Duodenal mucosa (tissue), 2 donors: ENCODE data around the gene DIP2C.
"Not testable (repeated sequence)": the region's sequence is repeated elsewhere in the genome, so short reads cannot be mapped to it uniquely, and the experiment has no call there.

Experiments used
- H3K27ac ChIP-seq: one replicate; pipeline ENCODE4 v1.7.0; 2013; ENCODE audit warnings: low read depth, low read length
- H3K27me3 ChIP-seq, 2 donors: one replicate each; pipeline ENCODE4 v1.7.0; 2013; ENCODE audit warnings: low read length in 2 of 2, control low read depth in 1 of 2; ENCODE audit not compliant: insufficient read depth in 2 of 2, control insufficient read depth in 1 of 2
- H3K36me3 ChIP-seq, 2 donors: one replicate each; pipeline ENCODE4 v1.7.0; 2013; ENCODE audit warnings: low read length in 2 of 2, control low read depth in 1 of 2; ENCODE audit not compliant: insufficient read depth in 2 of 2, control insufficient read depth in 1 of 2
- H3K4me1 ChIP-seq, 2 donors: one replicate each; pipeline ENCODE4 v1.7.0; 2013; ENCODE audit warnings: low read length in 2 of 2, control low read depth in 1 of 2; ENCODE audit not compliant: insufficient read depth in 2 of 2, control insufficient read depth in 1 of 2
- H3K4me3 ChIP-seq, 2 donors: one replicate each; pipeline ENCODE4 v1.7.0; 2013; ENCODE audit warnings: low read length in 2 of 2, low read depth in 1 of 2
- H3K9ac ChIP-seq, 2 donors: one replicate each; pipeline ENCODE4 v1.7.0; 2013; ENCODE audit warnings: low read length in 2 of 2, low read depth in 1 of 2
- H3K9me3 ChIP-seq, 2 donors: one replicate each; pipeline ENCODE4 v1.7.0; 2013; ENCODE audit warnings: low read length in 2 of 2, control low read depth in 1 of 2; ENCODE audit not compliant: control insufficient read depth in 1 of 2

Gene DIP2C

DNA sequence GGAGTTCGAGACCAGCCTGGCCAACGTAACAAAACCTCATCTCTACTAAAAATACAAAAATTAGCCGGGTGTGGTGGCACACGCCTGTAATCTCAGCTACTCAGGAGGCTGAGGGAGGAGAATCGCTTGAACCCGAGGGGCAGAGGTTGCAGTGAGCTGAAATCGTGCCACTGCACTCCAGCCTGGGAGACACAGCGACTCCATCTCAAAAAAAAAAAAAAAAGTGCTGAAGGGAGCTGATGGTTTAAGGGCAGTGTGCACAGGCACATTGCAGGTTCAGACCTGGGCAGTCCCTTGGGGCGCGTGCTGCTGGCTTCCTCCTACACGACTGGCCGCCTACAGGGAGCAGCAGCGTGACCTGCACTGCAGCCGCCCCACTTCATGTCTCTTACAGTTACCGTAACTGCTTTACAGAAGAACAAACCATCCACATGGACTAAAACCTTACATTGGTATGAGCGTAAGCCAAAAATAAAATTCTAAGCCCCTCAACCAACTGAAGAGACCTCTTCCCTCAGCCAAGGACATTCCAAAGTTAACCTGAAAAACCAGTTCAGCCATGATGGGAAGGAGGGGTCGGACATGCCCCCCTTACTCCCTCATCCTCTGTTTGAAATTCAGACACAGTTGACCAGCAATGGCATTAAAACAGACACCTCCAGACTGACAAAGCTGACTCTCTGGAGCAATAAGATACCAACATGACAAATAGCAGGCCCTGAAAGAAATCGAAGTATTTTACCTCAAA is 292.0 kb downstream of the DIP2C start:
- Histone ChIP-seq H3K36me3 (peaks cover 0 to 5% of the 10 kb centered on the region in 2 donors), H3K4me3 (no peak overlapping the region), H3K4me1 (no peaks in the 10 kb centered on the region), H3K9ac (no peak overlapping the region), H3K9me3 (no peaks in the 10 kb centered on the region), H3K27ac (no peak overlapping the region), H3K27me3 (no peaks in the 10 kb centered on the region)

DNA sequence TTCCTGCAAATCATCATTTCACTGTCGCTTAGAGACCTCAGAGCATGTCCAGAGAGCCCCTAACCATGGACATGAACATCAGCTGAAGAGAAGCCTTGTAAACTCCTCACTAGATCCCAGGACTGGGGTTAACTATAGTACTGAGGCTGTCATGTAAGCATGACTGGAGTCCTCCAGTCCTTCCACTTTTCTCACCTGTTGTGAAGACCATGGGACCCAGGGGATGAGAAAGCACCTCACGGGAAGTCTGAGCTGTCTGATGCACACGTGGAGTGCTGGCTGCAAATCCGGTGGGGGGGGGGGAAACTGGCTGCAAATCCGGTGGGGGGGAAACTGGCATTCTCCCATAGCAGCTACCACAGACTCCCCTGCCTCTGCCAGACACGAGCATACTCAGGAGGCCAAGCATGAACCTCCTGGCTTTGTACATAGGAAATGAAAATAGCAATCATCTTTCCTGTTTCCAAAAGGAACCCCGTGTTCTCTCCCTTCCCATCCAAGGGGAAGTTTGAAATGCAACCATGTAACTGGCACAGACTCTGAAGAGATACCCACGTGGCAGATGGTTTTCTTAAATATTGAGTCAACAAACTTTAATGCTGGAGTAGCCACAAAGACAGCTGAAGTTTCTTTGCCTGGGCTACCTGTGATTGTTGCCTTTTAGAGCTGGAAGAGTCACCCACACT is 292.8 kb downstream of the DIP2C start:
- no peak overlapping the region for H3K9ac ChIP-seq
- no peaks in the 10 kb centered on the region for H3K4me1 ChIP-seq
- no peaks in the 10 kb centered on the region for H3K9me3 ChIP-seq
- no peaks in the 10 kb centered on the region for H3K27me3 ChIP-seq
- no peak overlapping the region for H3K27ac ChIP-seq
- no peak overlapping the region for H3K4me3 ChIP-seq
- H3K36me3 ChIP-seq, result peaks cover 0 to 5% of the 10 kb centered on the region in 2 donors

GRCh38 chr10:396107-396506 is 293.4 kb downstream of the DIP2C start:
- peaks cover 0 to 5% of the 10 kb centered on the region in 2 donors for H3K36me3 ChIP-seq
- no peaks in the 10 kb centered on the region for H3K27me3 ChIP-seq
- no peaks in the 10 kb centered on the region for H3K9me3 ChIP-seq
- no peak overlapping the region for H3K4me3 ChIP-seq
- no peaks in the 10 kb centered on the region for H3K4me1 ChIP-seq
- H3K9ac ChIP-seq, result no peak overlapping the region
- H3K27ac ChIP-seq, result no peak overlapping the region

DNA sequence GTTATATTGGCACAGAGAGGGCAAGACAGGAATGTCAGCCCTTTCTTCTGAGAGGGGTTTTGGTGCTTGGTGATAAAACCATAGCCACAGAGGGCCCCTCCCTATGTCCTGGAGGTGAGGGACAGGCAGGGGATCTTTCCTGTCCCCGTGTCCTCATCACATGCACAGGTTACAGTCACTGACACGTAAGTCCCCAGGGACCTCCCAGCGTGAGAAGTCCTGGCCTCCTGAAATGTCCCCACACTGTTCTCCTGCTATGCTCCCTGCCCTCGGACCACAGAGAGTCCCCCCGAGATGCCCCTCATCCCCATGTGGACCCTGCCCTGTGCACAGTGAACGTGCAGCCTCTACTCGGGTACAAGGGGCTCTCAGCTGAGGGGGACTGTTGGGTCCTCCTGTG is 293.8 kb downstream of the DIP2C start:
- H3K9ac ChIP-seq, result no peak overlapping the region
- no peaks in the 10 kb centered on the region for H3K9me3 ChIP-seq
- H3K4me3 ChIP-seq, result no peak overlapping the region
- H3K4me1 ChIP-seq, result no peaks in the 10 kb centered on the region
- no peak overlapping the region for H3K27ac ChIP-seq
- H3K27me3 ChIP-seq, result no peaks in the 10 kb centered on the region
- peaks cover 0 to 5% of the 10 kb centered on the region in 2 donors for H3K36me3 ChIP-seq

DNA sequence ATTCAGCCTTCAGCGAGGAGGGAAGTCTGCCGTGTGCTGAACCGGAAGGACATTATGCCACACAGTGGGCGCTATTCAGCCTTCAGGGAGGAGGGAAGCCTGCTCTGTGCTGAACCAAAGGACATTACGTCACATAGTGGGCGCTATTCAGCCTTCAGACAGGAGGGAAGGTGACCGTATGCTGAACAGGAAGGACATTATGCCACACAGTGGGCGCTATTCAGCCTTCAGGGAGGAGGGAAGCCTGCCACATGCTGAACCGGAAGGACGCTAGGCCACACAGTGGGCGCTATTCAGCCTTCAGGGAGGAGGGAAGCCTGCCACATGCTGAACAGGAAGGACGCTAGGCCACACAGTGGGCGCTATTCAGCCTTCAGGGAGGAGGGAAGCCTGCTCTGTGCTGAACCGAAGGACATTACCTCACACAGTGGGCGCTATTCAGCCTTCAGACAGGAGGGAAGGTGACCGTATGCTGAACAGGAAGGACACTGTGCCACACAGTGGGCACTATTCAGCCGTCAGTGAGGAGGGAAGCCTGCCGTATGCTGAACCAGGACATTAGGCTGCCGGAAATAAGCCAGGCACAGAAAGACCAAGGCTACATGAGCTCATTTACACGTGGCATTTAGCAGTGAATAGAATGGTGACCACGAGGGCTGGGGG is 294.9 kb downstream of the DIP2C start:
- not testable (repeated sequence) for H3K4me1 ChIP-seq, H3K9ac ChIP-seq, H3K27me3 ChIP-seq, H3K36me3 ChIP-seq, H3K4me3 ChIP-seq, H3K9me3 ChIP-seq, H3K27ac ChIP-seq

- H3K4me1 ChIP-seq, result no peaks in the 10 kb centered on the region
- no peak overlapping the region for H3K27ac ChIP-seq
- no peak overlapping the region for H3K9ac ChIP-seq
These were observed 295.6 kb downstream of the DIP2C start for GRCh38 chr10:393787-394438.

GRCh38 chr10:393106-393745 is 296.2 kb downstream of the DIP2C start:
- H3K9ac ChIP-seq, result no peak overlapping the region

More at GRCh38 chr10:393787-394438, 295.6 kb downstream of the DIP2C start:
- Histone ChIP-seq H3K36me3 (peaks cover 0 to 6% of the 10 kb centered on the region in 2 donors), H3K4me3 (no peak overlapping the region), H3K9me3 (no peaks in the 10 kb centered on the region), H3K27me3 (no peaks in the 10 kb centered on the region)

GRCh38 chr10:392705-393037 is 296.8 kb downstream of the DIP2C start:
- Histone ChIP-seq H3K4me1 (no peaks in the 10 kb centered on the region), H3K9me3 (no peaks in the 10 kb centered on the region), H3K4me3 (no peak overlapping the region), H3K27me3 (no peaks in the 10 kb centered on the region), H3K27ac (no peak overlapping the region), H3K9ac (no peak overlapping the region), H3K36me3 (peaks cover 0 to 6% of the 10 kb centered on the region in 2 donors)

More at GRCh38 chr10:393106-393745, 296.2 kb downstream of the DIP2C start:
- no peak overlapping the region for H3K4me3 ChIP-seq
- no peaks in the 10 kb centered on the region for H3K9me3 ChIP-seq
- no peaks in the 10 kb centered on the region for H3K27me3 ChIP-seq
- H3K36me3 ChIP-seq, result peaks cover 0 to 6% of the 10 kb centered on the region in 2 donors
- no peaks in the 10 kb centered on the region for H3K4me1 ChIP-seq
- H3K27ac ChIP-seq, result no peak overlapping the region

- Histone ChIP-seq H3K36me3 (peaks cover 0 to 8% of the 10 kb centered on the region in 2 donors), H3K9ac (no peak overlapping the region), H3K4me3 (no peak overlapping the region), H3K4me1 (no peaks in the 10 kb centered on the region), H3K9me3 (no peaks in the 10 kb centered on the region), H3K27ac (no peak overlapping the region), H3K27me3 (no peaks in the 10 kb centered on the region)
These were observed 297.4 kb downstream of the DIP2C start for GRCh38 chr10:391847-392704.
